T-helper 1 cell treated with Interleukin-12 subunit alpha and Interleukin-12 subunit beta and Interleukin-4 antibody, amounts not matched to agents 30 μg/mL and 1 μg/mL, for 36 hours (primary cell): ENCODE results near the gene UPK3BL1.
"Not testable (repeated sequence)": the region's sequence is repeated elsewhere in the genome, so short reads cannot be mapped to it uniquely, and the experiment has no call there.

ENCODE experiments used
- H3K27ac Mint-ChIP-seq: one replicate; pipeline ENCODE4 v1.8.0; 2021; ENCODE audit warnings: mild to moderate bottlenecking, mixed read lengths
- H3K27me3 Mint-ChIP-seq: one replicate; pipeline ENCODE4 v1.8.0; 2021; ENCODE audit warnings: low read depth, mixed read lengths
- H3K36me3 Mint-ChIP-seq: one replicate; pipeline ENCODE4 v1.8.0; 2021; ENCODE audit warnings: low read depth, mixed read lengths
- H3K4me1 Mint-ChIP-seq: one replicate; pipeline ENCODE4 v1.8.0; 2021; ENCODE audit warnings: low read depth, mixed read lengths
- H3K4me3 Mint-ChIP-seq: one replicate; pipeline ENCODE4 v1.8.0; 2021; ENCODE audit warnings: mild to moderate bottlenecking, moderate library complexity, mixed read lengths
- H3K9me3 Mint-ChIP-seq: one replicate; pipeline ENCODE4 v1.8.0; 2021; ENCODE audit warnings: mixed read lengths

Gene UPK3BL1, protein sequence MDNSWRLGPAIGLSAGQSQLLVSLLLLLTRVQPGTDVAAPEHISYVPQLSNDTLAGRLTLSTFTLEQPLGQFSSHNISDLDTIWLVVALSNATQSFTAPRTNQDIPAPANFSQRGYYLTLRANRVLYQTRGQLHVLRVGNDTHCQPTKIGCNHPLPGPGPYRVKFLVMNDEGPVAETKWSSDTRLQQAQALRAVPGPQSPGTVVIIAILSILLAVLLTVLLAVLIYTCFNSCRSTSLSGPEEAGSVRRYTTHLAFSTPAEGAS

DNA sequence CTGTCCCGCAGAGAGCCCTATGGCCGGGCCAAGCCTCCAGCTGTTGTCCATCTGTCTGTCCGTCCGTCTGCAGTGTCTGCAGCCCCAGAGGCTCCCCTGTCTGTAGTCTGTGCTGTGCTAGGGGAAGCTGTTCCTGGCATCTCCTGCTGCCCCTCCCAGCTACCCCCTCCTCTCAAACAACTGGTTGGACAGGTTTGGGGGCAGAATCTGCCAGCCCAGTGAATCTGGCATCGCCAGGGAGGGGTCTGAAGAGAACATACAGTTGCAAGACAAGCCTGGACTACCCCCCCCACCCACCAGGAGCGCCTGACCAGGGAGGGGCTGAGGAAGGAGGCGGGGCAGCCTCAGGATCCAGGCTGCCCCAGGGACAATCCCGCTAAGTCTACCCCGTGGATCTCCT, at the start of gene UPK3BL1:
UPK3BL1 (minus strand) TSS at position 101 of the 400 bp plus-strand sequence; CDS start at position 51, 50 bp downstream.
- not testable (repeated sequence) for H3K9me3 Mint-ChIP-seq, H3K27ac Mint-ChIP-seq, H3K4me1 Mint-ChIP-seq, H3K27me3 Mint-ChIP-seq, H3K4me3 Mint-ChIP-seq, H3K36me3 Mint-ChIP-seq

DNA sequence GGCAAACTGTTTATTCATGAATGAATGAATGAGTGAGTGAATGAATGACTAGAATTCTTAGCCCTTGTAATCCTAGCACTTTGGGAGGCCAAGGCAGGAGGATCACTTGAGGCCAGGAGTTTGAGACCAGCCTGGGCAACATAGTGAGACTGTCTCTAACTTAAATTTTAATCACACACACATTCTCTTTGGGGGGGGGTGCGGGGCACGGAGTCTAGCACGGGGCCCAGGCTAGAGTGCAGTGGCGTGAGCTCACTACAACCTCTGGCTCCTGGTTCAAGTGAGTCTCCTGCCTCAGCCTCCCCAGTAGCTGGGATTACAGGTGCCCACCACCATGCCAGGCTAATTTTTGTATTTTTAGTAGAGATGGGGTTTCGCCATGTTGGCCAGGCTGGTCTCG, 48.0 kb upstream of the UPK3BL1 start:
- not testable (repeated sequence) for H3K27me3 Mint-ChIP-seq, H3K36me3 Mint-ChIP-seq, H3K4me3 Mint-ChIP-seq, H3K27ac Mint-ChIP-seq, H3K9me3 Mint-ChIP-seq, H3K4me1 Mint-ChIP-seq

- H3K27ac Mint-ChIP-seq, H3K4me3 Mint-ChIP-seq, H3K27me3 Mint-ChIP-seq, H3K9me3 Mint-ChIP-seq, H3K36me3 Mint-ChIP-seq, H3K4me1 Mint-ChIP-seq: not testable (repeated sequence)
These were observed 47.1 kb upstream of the UPK3BL1 start for GRCh38 chr7:102689436-102690282.

GRCh38 chr7:102688299-102689036, 45.9 kb upstream of the UPK3BL1 start:
- H3K27me3 Mint-ChIP-seq, H3K27ac Mint-ChIP-seq, H3K4me3 Mint-ChIP-seq, H3K4me1 Mint-ChIP-seq, H3K36me3 Mint-ChIP-seq, H3K9me3 Mint-ChIP-seq: not testable (repeated sequence)

DNA sequence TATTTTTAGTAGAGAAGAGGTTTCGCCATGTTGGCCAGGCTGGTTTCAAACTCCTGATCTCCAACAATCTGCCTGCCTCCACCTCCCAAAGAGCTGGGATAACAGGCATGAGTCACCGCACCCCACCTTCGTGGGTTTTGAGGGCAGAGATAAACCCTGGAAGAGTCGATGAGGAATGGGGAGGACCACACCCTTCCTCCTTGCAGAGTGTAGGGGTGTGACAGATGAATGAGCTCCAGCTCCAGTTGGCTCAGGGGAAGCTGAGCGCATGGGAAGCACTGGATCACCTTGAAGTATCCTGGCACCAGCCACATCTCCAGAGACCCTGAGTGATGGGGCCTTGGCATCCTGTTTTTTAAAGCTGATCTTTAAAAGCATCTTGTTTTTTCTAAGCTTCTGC, 40.0 kb upstream of the UPK3BL1 start:
- not testable (repeated sequence) for H3K36me3 Mint-ChIP-seq, H3K4me1 Mint-ChIP-seq, H3K4me3 Mint-ChIP-seq, H3K9me3 Mint-ChIP-seq, H3K27ac Mint-ChIP-seq, H3K27me3 Mint-ChIP-seq

- not testable (repeated sequence) for H3K27me3 Mint-ChIP-seq, H3K27ac Mint-ChIP-seq, H3K9me3 Mint-ChIP-seq, H3K36me3 Mint-ChIP-seq, H3K4me3 Mint-ChIP-seq, H3K4me1 Mint-ChIP-seq
These were observed 38.2 kb upstream of the UPK3BL1 start for GRCh38 chr7:102680780-102681179.

GRCh38 chr7:102675545-102675944, 33.0 kb upstream of the UPK3BL1 start:
- H3K36me3 Mint-ChIP-seq, H3K4me3 Mint-ChIP-seq, H3K27ac Mint-ChIP-seq, H3K27me3 Mint-ChIP-seq, H3K9me3 Mint-ChIP-seq, H3K4me1 Mint-ChIP-seq: not testable (repeated sequence)

DNA sequence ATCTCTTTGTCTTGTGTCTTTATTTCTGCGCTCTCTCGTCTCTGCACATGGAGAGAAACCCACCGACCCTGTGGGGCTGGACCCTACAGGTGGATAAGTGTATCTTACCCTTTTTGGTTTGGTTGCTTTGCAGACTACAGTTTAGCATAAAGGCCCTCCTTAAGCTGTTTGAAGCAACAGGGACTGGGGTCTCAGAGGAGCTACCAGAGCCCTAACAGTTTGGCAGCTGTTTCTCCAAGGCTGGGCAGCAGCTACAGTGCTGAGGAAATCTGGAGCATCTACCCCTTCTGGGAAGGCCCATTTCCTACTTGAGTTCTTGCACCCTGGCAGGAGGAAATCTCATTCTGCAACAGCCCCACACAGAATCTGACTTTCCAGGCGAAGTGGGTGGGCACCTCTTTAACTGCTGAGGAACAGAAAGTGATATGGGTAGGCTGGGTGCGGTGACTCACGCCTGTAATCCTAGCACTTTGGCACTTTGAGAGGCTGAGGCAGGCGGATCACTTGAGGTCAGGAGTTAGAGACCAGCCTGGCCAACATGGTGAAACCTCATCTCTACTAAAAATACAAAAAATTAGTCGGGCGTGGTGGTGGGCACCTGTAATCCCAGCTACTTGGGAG, 31.0 kb upstream of the UPK3BL1 start:
- not testable (repeated sequence) for H3K4me1 Mint-ChIP-seq, H3K4me3 Mint-ChIP-seq, H3K9me3 Mint-ChIP-seq, H3K36me3 Mint-ChIP-seq, H3K27ac Mint-ChIP-seq, H3K27me3 Mint-ChIP-seq

DNA sequence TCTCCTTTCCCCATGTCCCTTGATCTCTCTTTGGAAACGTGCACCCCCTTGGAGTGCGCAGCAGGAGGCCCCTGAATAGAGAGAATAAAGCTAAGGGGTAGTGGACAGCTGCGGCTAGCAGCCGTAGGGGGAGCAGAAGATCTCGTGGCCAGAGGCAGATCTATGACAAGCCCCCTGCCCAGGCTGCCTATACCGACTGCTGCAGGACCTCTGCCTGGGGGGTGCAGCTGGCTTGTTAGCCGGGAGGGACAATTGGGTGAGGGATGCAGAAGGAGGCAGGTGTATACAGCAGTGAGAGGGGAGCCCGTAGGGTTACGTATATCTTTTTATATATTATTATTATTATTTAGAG, 29.3 kb upstream of the UPK3BL1 start:
- not testable (repeated sequence) for H3K4me1 Mint-ChIP-seq, H3K4me3 Mint-ChIP-seq, H3K36me3 Mint-ChIP-seq, H3K27ac Mint-ChIP-seq, H3K9me3 Mint-ChIP-seq, H3K27me3 Mint-ChIP-seq

GRCh38 chr7:102671166-102671955, 28.8 kb upstream of the UPK3BL1 start, which contains the start of gene POLR2J2:
Gene POLR2J2, minus strand, starts transcription at chr7:102671663. Its CDS starts 62 bp downstream, at chr7:102671601.
- H3K27me3 Mint-ChIP-seq, H3K4me3 Mint-ChIP-seq, H3K4me1 Mint-ChIP-seq, H3K9me3 Mint-ChIP-seq, H3K27ac Mint-ChIP-seq, H3K36me3 Mint-ChIP-seq: not testable (repeated sequence)

DNA sequence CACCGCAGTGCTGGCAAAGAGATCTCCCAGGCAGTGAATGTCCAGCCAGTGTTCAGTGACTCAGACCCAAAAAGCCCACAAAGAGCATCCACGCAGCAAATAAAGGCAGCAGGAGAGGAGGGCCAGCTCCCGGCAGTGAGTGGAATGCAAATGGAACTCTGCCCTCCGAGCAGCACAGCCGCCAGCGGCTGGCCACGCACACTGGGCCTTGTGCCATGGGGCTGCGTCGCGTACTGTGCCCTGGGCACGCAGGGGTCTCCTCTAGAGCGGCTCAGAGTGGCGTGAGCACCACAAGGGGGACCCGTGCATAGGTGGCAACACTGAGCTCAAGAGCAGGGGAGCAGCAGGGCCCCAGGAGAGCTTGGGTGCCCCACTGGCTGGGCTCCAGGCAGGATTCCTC, 24.9 kb upstream of the UPK3BL1 start:
- H3K36me3 Mint-ChIP-seq, H3K9me3 Mint-ChIP-seq, H3K27me3 Mint-ChIP-seq, H3K4me3 Mint-ChIP-seq, H3K4me1 Mint-ChIP-seq, H3K27ac Mint-ChIP-seq: not testable (repeated sequence)

GRCh38 chr7:102666850-102667249, 24.3 kb upstream of the UPK3BL1 start:
- H3K9me3 Mint-ChIP-seq, H3K27me3 Mint-ChIP-seq, H3K4me1 Mint-ChIP-seq, H3K27ac Mint-ChIP-seq, H3K36me3 Mint-ChIP-seq, H3K4me3 Mint-ChIP-seq: not testable (repeated sequence)

- not testable (repeated sequence) for H3K36me3 Mint-ChIP-seq, H3K9me3 Mint-ChIP-seq
These were observed 22.2 kb upstream of the UPK3BL1 start for GRCh38 chr7:102664765-102665164.

GRCh38 chr7:102649924-102650323, 7.3 kb upstream of the UPK3BL1 start, which contains the start of gene SPDYE2B:
Gene SPDYE2B, plus strand, starts transcription at chr7:102650319. Its CDS starts 2,030 bp downstream, at chr7:102652349.
- not testable (repeated sequence) for H3K36me3 Mint-ChIP-seq, H3K9me3 Mint-ChIP-seq

More at GRCh38 chr7:102664765-102665164, 22.2 kb upstream of the UPK3BL1 start:
- H3K4me1 Mint-ChIP-seq, H3K27ac Mint-ChIP-seq, H3K27me3 Mint-ChIP-seq, H3K4me3 Mint-ChIP-seq: not testable (repeated sequence)

More at GRCh38 chr7:102649924-102650323, 7.3 kb upstream of the UPK3BL1 start, which contains the start of gene SPDYE2B:
- not testable (repeated sequence) for H3K4me3 Mint-ChIP-seq, H3K4me1 Mint-ChIP-seq, H3K27me3 Mint-ChIP-seq, H3K27ac Mint-ChIP-seq
